ENCODE results near the gene ST6GALNAC3. TPM values are rescaled to one million over a fixed set of nuclear protein-coding genes. Genes with fewer than 3 reads are reported as not detected.

The ST6GALNAC3 gene
- total RNA-seq, 2 donors from 2014 or later = 6.3 to 7.6 TPM

DNA sequence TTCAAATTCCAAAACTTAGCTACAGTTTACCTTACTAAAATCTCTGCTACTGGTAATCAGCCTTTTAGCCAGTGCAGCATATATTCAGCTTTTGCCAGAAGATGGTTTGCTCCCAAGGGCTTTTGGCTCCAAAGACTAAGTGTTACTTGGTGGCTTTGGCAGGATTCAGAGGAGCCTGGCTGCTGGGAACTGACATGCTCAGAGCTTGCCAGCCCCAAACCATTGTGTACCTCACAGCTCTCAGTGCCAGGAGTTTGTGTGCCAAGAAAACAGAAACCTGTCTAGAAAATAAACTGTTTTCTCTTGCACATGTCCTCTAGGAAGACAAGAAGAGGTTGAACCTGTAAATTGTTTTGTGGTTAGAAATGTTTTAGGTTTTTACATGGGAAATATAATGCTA, 315.9 kb downstream of the ST6GALNAC3 start:
- Mint-ChIP-seq H3K27me3 (ENCODE audit: insufficient read depth) (no peaks in the 10 kb centered on the region), H3K4me3 (no peak overlapping the region), H3K36me3 (ENCODE audit: low read depth) (no peaks in the 10 kb centered on the region), H3K9me3 (no peaks in the 10 kb centered on the region), H3K4me1 (peaks cover 16% of the 10 kb centered on the region), H3K27ac (no peak overlapping the region)
- TF ChIP-seq, protein P1, sequence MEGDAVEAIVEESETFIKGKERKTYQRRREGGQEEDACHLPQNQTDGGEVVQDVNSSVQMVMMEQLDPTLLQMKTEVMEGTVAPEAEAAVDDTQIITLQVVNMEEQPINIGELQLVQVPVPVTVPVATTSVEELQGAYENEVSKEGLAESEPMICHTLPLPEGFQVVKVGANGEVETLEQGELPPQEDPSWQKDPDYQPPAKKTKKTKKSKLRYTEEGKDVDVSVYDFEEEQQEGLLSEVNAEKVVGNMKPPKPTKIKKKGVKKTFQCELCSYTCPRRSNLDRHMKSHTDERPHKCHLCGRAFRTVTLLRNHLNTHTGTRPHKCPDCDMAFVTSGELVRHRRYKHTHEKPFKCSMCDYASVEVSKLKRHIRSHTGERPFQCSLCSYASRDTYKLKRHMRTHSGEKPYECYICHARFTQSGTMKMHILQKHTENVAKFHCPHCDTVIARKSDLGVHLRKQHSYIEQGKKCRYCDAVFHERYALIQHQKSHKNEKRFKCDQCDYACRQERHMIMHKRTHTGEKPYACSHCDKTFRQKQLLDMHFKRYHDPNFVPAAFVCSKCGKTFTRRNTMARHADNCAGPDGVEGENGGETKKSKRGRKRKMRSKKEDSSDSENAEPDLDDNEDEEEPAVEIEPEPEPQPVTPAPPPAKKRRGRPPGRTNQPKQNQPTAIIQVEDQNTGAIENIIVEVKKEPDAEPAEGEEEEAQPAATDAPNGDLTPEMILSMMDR (conservative IDR thresholded peaks at IDR 0.05) = no peak
- DNase-seq = no peak
- Histone ChIP-seq H3K36me3 (ENCODE audit: control insufficient read depth, insufficient read depth, low read length) (no peaks in the 10 kb centered on the region), H3K9ac (ENCODE audit: extremely low read depth, low read length, poor library complexity, severe bottlenecking) (no peak overlapping the region), H3K4me1 (ENCODE audit: control insufficient read depth, insufficient read depth, low read length) (no peaks in the 10 kb centered on the region), H3K4me3 (ENCODE audit: low read length) (no peak overlapping the region), H3K27ac (ENCODE audit: low read depth, low read length) (no peak overlapping the region), H3K27me3 (ENCODE audit: control insufficient read depth, insufficient read depth, low read length, poor library complexity, severe bottlenecking) (no peaks in the 10 kb centered on the region), H3K9me3 (ENCODE audit: control insufficient read depth, low read length) (peaks cover 4% of the 10 kb centered on the region)

DNA sequence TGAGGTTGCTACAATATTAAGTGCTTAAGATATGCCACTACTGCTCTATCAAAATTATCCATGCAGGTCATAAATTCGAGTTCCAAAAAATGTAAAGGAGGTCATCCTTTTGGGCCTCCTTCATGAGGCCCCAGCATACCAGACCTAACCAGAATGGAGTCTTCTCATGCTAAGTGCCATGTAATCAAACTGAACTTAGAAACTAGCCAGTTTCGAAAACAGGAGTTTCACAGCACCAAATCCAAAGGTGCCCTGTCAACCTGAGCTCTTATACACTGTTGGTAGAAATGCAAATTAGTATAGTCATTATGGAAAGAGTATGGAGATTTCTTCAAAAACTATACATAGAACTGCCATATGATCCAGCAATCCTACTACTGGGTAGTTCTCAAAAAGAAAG, 320.5 kb downstream of the ST6GALNAC3 start:
- H3K4me3 Mint-ChIP-seq = no peak overlapping the region

GRCh38 chr1:76402128-76402527, 327.6 kb downstream of the ST6GALNAC3 start:
- TF ChIP-seq, protein P1 (conservative IDR thresholded peaks at IDR 0.05) = no peak
- DNase-seq = no peak
- 93 to 100% methylated on average over 1 to 2 of the region's 2 CpGs for WGBS, 2 experiments (ENCODE audit: insufficient coverage in 1 of 2, insufficient read length in 1 of 2)
- Histone ChIP-seq H3K27ac (ENCODE audit: low read depth, low read length) (no peak overlapping the region), H3K27me3 (ENCODE audit: control insufficient read depth, insufficient read depth, low read length, poor library complexity, severe bottlenecking) (no peaks in the 10 kb centered on the region), H3K9ac (ENCODE audit: extremely low read depth, low read length, poor library complexity, severe bottlenecking) (no peak overlapping the region), H3K4me1 (ENCODE audit: control insufficient read depth, insufficient read depth, low read length) (no peaks in the 10 kb centered on the region), H3K36me3 (ENCODE audit: control insufficient read depth, insufficient read depth, low read length) (no peaks in the 10 kb centered on the region), H3K9me3 (ENCODE audit: control insufficient read depth, low read length) (peaks cover 15% of the 10 kb centered on the region), H3K4me3 (ENCODE audit: low read length) (no peak overlapping the region)
- H3K36me3 Mint-ChIP-seq (ENCODE audit: low read depth) = no peaks in the 10 kb centered on the region
- peaks cover 5% of the 10 kb centered on the region for H3K27me3 Mint-ChIP-seq (ENCODE audit: insufficient read depth)
- peaks cover 14% of the 10 kb centered on the region for H3K9me3 Mint-ChIP-seq
- no peaks in the 10 kb centered on the region for H3K4me1 Mint-ChIP-seq
- H3K4me3 Mint-ChIP-seq = no peak overlapping the region
- H3K27ac Mint-ChIP-seq = no peak overlapping the region

More for the DNA sequence above, 320.5 kb downstream of the ST6GALNAC3 start:
- Mint-ChIP-seq H3K27ac (no peak overlapping the region), H3K4me1 (peaks cover 4% of the 10 kb centered on the region), H3K27me3 (ENCODE audit: insufficient read depth) (no peaks in the 10 kb centered on the region), H3K9me3 (peaks cover 2% of the 10 kb centered on the region), H3K36me3 (ENCODE audit: low read depth) (no peaks in the 10 kb centered on the region)
- no peak overlapping the region for H3K4me3 ChIP-seq (ENCODE audit: low read length)
- 93 to 100% methylated on average over 1 to 2 of the region's 2 CpGs for WGBS, 2 experiments (ENCODE audit: insufficient coverage in 1 of 2, insufficient read length in 1 of 2)
- H3K27ac ChIP-seq (ENCODE audit: low read depth, low read length) = no peak overlapping the region
- no peak for DNase-seq
- no peaks in the 10 kb centered on the region for H3K4me1 ChIP-seq (ENCODE audit: control insufficient read depth, insufficient read depth, low read length)
- no peak overlapping the region for H3K9ac ChIP-seq (ENCODE audit: extremely low read depth, low read length, poor library complexity, severe bottlenecking)
- H3K27me3 ChIP-seq (ENCODE audit: control insufficient read depth, insufficient read depth, low read length, poor library complexity, severe bottlenecking) = no peaks in the 10 kb centered on the region
- no peaks in the 10 kb centered on the region for H3K9me3 ChIP-seq (ENCODE audit: control insufficient read depth, low read length)
- no peaks in the 10 kb centered on the region for H3K36me3 ChIP-seq (ENCODE audit: control insufficient read depth, insufficient read depth, low read length)
- TF ChIP-seq, protein P1 (conservative IDR thresholded peaks at IDR 0.05) = no peak
